GM18868 (cell line): ENCODE measurements around the gene HOOK2.
"Not testable (repeated sequence)": the region's sequence is repeated elsewhere in the genome, so short reads cannot be mapped to it uniquely, and the experiment has no call there.

Experiments
- ATAC-seq: cut with Tn5 transposase; IDR thresholded peaks from one replicate; pipeline ENCODE4 v1.9.1; 2021; ENCODE audit warnings: mild to moderate bottlenecking, moderate library complexity; ENCODE audit not compliant: unreplicated experiment

The HOOK2 gene

GRCh38 chr19:12722566-12723380 lies 52.6 kb downstream of the HOOK2 start:
- ATAC-seq = peak; percentile 67

DNA sequence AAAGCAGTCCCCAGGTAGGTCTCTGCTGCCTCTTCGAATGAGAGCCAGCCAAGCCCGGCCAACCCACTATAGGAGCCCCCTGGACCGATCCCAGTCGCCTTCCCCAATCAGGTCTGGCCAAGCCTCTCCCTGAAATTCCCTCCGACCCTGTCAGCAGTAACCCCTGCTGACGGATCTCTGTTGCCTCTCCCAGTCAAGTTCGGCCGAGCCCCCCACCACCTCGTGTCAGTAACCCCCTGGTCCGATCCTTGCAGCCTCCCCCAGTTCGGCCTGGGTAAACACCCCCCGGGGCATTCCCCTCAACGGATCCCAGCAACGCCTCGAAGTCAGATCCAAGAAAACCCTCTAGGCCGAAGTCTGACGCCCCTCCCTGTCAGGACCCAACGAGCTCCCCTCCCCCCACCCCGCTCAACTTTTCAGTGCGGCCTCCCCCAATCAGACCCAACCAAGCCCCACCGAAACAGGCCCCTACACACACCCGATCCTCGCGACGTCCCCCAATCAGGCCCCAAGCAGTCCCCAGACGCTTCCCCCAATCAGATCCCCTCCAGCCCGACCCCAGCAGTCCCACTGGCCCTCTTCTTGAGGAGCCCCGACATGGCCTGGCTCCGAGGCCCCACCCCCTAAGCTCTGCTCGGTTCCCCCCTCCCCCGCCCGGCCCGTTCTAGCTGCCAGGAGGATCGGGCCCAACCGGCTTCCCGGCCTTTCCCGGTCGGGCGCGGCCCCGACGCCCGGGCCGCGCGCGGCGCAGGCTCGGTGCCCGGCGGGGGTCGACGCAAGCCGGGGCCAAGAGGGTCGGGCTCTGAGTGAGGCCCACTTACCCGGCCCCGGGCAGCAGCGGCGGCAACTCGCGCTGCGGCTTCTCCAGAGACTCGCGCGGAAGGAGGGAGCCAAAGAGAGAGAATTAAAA lies 53.4 kb downstream of the HOOK2 start:
- peak; percentile 42 for ATAC-seq

DNA sequence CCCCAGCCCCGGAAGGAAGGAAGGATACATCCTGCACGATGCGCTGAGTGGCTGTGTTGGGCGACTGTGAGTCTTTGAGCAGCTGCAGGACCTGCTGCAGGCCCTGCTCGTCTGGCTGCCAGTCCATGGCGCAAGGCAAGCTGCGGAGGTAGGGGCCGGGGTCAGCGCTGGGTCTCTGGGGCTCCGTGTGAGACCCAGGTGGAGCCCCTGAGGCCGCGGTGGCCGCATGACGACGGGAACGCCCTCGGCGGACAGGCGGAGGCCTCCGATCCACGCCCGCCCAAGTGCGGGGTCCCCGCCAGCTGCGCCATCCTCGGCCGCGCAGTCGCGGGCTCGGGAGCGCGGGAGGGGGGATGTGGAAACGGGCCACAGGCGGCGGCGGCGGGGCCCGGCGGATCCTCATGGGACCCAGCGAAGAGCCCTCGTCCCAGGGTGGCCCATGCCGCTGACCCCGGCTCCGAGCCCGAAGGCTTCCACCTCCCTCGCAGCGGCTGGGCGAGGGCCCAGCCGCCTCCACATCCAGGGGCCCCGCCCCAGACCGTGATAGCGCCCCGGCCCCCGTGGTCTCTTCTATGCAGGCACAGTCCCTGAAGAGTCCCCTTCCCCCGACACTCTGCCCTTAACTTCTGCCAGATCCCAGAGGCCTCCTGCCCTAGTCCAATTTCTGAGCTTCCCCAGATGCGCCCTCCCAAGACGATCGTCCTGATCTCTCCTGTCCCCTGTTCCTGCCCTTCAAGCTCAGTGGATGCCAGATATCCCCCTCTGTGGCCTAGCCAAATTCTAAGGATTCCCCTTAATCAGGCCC lies 54.3 kb downstream of the HOOK2 start:
- ATAC-seq = no peak

- no peak for ATAC-seq
Measured at GRCh38 chr19:12720296-12720695, 55.1 kb downstream of the HOOK2 start.

GRCh38 chr19:12715929-12716328 lies 59.4 kb downstream of the HOOK2 start:
- ATAC-seq = no peak

GRCh38 chr19:12715102-12715501 lies 60.2 kb downstream of the HOOK2 start:
- ATAC-seq = no peak

- ATAC-seq = not testable (repeated sequence)
Measured at GRCh38 chr19:12713304-12713703, 62.0 kb downstream of the HOOK2 start.
